ENCODE data around the gene DGKB.
A peak's percentile ranks its signal among the peaks of the same experiment; 100 is the strongest.

The DGKB gene

GRCh38 chr7:14739168-14739840 lies 163.2 kb downstream of the DGKB start:
- FAIRE-seq (no peak), DNase-seq (ENCODE audit: insufficient read length, low spot score) (no peak)
- no peak for TF ChIP-seq TAF1 (IDR thresholded peaks at IDR 0.05; ENCODE audit: low read depth, low read length)
- TF ChIP-seq POLR2AphosphoS5 (IDR thresholded peaks at IDR 0.05; ENCODE audit: low read depth, low read length) = no peak
- no peak for TF ChIP-seq PAX5 (IDR thresholded peaks at IDR 0.05; ENCODE audit: insufficient read depth, low read length, severe bottlenecking)
- TF ChIP-seq POLR2A (IDR thresholded peaks at IDR 0.05; ENCODE audit: low read depth, low read length) = no peak
- TF ChIP-seq POU2F2 (IDR thresholded peaks at IDR 0.05; ENCODE audit: low read depth, low read length) = no peak

- FAIRE-seq (no peak), DNase-seq (ENCODE audit: insufficient read length, low spot score) (no peak)
- no peak for TF ChIP-seq POU2F2 (IDR thresholded peaks at IDR 0.05; ENCODE audit: low read depth, low read length)
- no peak for TF ChIP-seq POLR2AphosphoS5 (IDR thresholded peaks at IDR 0.05; ENCODE audit: low read depth, low read length)
- no peak for TF ChIP-seq TAF1 (IDR thresholded peaks at IDR 0.05; ENCODE audit: low read depth, low read length)
- no peak for TF ChIP-seq PAX5 (IDR thresholded peaks at IDR 0.05; ENCODE audit: insufficient read depth, low read length, severe bottlenecking)
- TF ChIP-seq SPI1 (IDR thresholded peaks at IDR 0.05; ENCODE audit: low read depth, low read length) = no peak
- TF ChIP-seq POLR2A (IDR thresholded peaks at IDR 0.05; ENCODE audit: low read depth, low read length) = no peak
These were observed 164.5 kb downstream of the DGKB start for GRCh38 chr7:14738086-14738485.

GRCh38 chr7:14734839-14735321 lies 167.7 kb downstream of the DGKB start:
- no peak for FAIRE-seq
- TF ChIP-seq PAX5 (IDR thresholded peaks at IDR 0.05; ENCODE audit: insufficient read depth, low read length, severe bottlenecking) = no peak
- no peak for TF ChIP-seq TAF1 (IDR thresholded peaks at IDR 0.05; ENCODE audit: low read depth, low read length)
- TF ChIP-seq POLR2A (IDR thresholded peaks at IDR 0.05; ENCODE audit: low read depth, low read length) = no peak
- no peak for DNase-seq (ENCODE audit: insufficient read length, low spot score)

- TF ChIP-seq POLR2A (IDR thresholded peaks at IDR 0.05; ENCODE audit: low read depth, low read length) (no peak), PAX5 (IDR thresholded peaks at IDR 0.05; ENCODE audit: insufficient read depth, low read length, severe bottlenecking) (no peak), POLR2AphosphoS5 (IDR thresholded peaks at IDR 0.05; ENCODE audit: low read depth, low read length) (no peak), TAF1 (IDR thresholded peaks at IDR 0.05; ENCODE audit: low read depth, low read length) (no peak), POU2F2 (IDR thresholded peaks at IDR 0.05; ENCODE audit: low read depth, low read length) (no peak)
- no peak for FAIRE-seq
- DNase-seq (ENCODE audit: insufficient read length, low spot score) = no peak
These were observed 181.8 kb downstream of the DGKB start for GRCh38 chr7:14720785-14721184.

GRCh38 chr7:14717816-14718215 lies 184.7 kb downstream of the DGKB start:
- FAIRE-seq (no peak), DNase-seq (ENCODE audit: insufficient read length, low spot score) (no peak)
- no peak for TF ChIP-seq PAX5 (IDR thresholded peaks at IDR 0.05; ENCODE audit: insufficient read depth, low read length, severe bottlenecking)
- TF ChIP-seq TAF1 (IDR thresholded peaks at IDR 0.05; ENCODE audit: low read depth, low read length) = no peak
- no peak for TF ChIP-seq POLR2A (IDR thresholded peaks at IDR 0.05; ENCODE audit: low read depth, low read length)
- no peak for TF ChIP-seq POU2F2 (IDR thresholded peaks at IDR 0.05; ENCODE audit: low read depth, low read length)
- no peak for TF ChIP-seq SPI1 (IDR thresholded peaks at IDR 0.05; ENCODE audit: low read depth, low read length)
- no peak for TF ChIP-seq POLR2AphosphoS5 (IDR thresholded peaks at IDR 0.05; ENCODE audit: low read depth, low read length)

GRCh38 chr7:14717169-14717568 lies 185.4 kb downstream of the DGKB start:
- no peak for FAIRE-seq
- no peak for DNase-seq (ENCODE audit: insufficient read length, low spot score)
- TF ChIP-seq POLR2A (IDR thresholded peaks at IDR 0.05; ENCODE audit: low read depth, low read length) = no peak
- no peak for TF ChIP-seq POLR2AphosphoS5 (IDR thresholded peaks at IDR 0.05; ENCODE audit: low read depth, low read length)
- no peak for TF ChIP-seq SPI1 (IDR thresholded peaks at IDR 0.05; ENCODE audit: low read depth, low read length)
- no peak for TF ChIP-seq POU2F2 (IDR thresholded peaks at IDR 0.05; ENCODE audit: low read depth, low read length)
- TF ChIP-seq PAX5 (IDR thresholded peaks at IDR 0.05; ENCODE audit: insufficient read depth, low read length, severe bottlenecking) = no peak
- TF ChIP-seq TAF1 (IDR thresholded peaks at IDR 0.05; ENCODE audit: low read depth, low read length) = no peak

GRCh38 chr7:14714161-14714728 lies 188.3 kb downstream of the DGKB start:
- peak; percentile 89 for FAIRE-seq
- TF ChIP-seq POLR2A (IDR thresholded peaks at IDR 0.05; ENCODE audit: low read depth, low read length) (no peak), SPI1 (IDR thresholded peaks at IDR 0.05; ENCODE audit: low read depth, low read length) (no peak), POLR2AphosphoS5 (IDR thresholded peaks at IDR 0.05; ENCODE audit: low read depth, low read length) (no peak), PAX5 (IDR thresholded peaks at IDR 0.05; ENCODE audit: insufficient read depth, low read length, severe bottlenecking) (no peak), POU2F2 (IDR thresholded peaks at IDR 0.05; ENCODE audit: low read depth, low read length) (no peak; the same call in 1 of the 2 replicates), TAF1 (IDR thresholded peaks at IDR 0.05; ENCODE audit: low read depth, low read length) (no peak)
- DNase-seq (ENCODE audit: insufficient read length, low spot score) = peak; percentile 13

- DNase-seq (ENCODE audit: insufficient read length, low spot score) (no peak), FAIRE-seq (no peak)
- TF ChIP-seq SPI1 (IDR thresholded peaks at IDR 0.05; ENCODE audit: low read depth, low read length) (no peak), PAX5 (IDR thresholded peaks at IDR 0.05; ENCODE audit: insufficient read depth, low read length, severe bottlenecking) (no peak), POLR2A (IDR thresholded peaks at IDR 0.05; ENCODE audit: low read depth, low read length) (no peak), POU2F2 (IDR thresholded peaks at IDR 0.05; ENCODE audit: low read depth, low read length) (no peak), POLR2AphosphoS5 (IDR thresholded peaks at IDR 0.05; ENCODE audit: low read depth, low read length) (no peak), TAF1 (IDR thresholded peaks at IDR 0.05; ENCODE audit: low read depth, low read length) (no peak)
These were observed 204.3 kb downstream of the DGKB start for GRCh38 chr7:14698239-14698638.

GRCh38 chr7:14697684-14698083 lies 204.9 kb downstream of the DGKB start:
- TF ChIP-seq POLR2A (IDR thresholded peaks at IDR 0.05; ENCODE audit: low read depth, low read length) = no peak
- no peak for TF ChIP-seq TAF1 (IDR thresholded peaks at IDR 0.05; ENCODE audit: low read depth, low read length)
- TF ChIP-seq POU2F2 (IDR thresholded peaks at IDR 0.05; ENCODE audit: low read depth, low read length) = no peak
- no peak for TF ChIP-seq SPI1 (IDR thresholded peaks at IDR 0.05; ENCODE audit: low read depth, low read length)
- no peak for TF ChIP-seq POLR2AphosphoS5 (IDR thresholded peaks at IDR 0.05; ENCODE audit: low read depth, low read length)
- TF ChIP-seq PAX5 (IDR thresholded peaks at IDR 0.05; ENCODE audit: insufficient read depth, low read length, severe bottlenecking) = no peak
- no peak for DNase-seq (ENCODE audit: insufficient read length, low spot score)
- FAIRE-seq = no peak
